Prostate gland (tissue), 2 donors: Measurements from ENCODE around the gene PTGES3.

Source experiments
- CTCF ChIP-seq, 4 experiments: fragments of 200-600 bp in 2 of 4; fragments of 450-650 bp in 2 of 4; sonication (generic) in 2 of 4; IDR thresholded peaks; 1 replicate in 3 of 4; 2 replicates in 1 of 4; pipeline ENCODE4 v1.5.1; 2016 to 2019; ENCODE audit warnings: antibody characterized with exemption in 4 of 4, mild to moderate bottlenecking in 2 of 4, moderate library complexity in 2 of 4
- POLR2A ChIP-seq: fragments of 450-650 bp; IDR thresholded peaks from one replicate; pipeline ENCODE4 v1.6.1; 2016; ENCODE audit warnings: antibody characterized with exemption, mild to moderate bottlenecking

- TF ChIP-seq CTCF (IDR thresholded peaks at IDR 0.05): no peak
- TF ChIP-seq POLR2A: no peak
Observed at GRCh38 chr12:56718636-56719035, 30.6 kb upstream of the PTGES3 start.
